GM23248 (cell line): Measurements from ENCODE around the gene CHMP3. TPM values are rescaled to one million over a fixed set of nuclear protein-coding genes. Genes with fewer than 3 reads are reported as not detected.

Source experiments
- DNase-seq: peaks from one replicate; pipeline ENCODE4 v3.0.0-alpha.2; 2015
- H2AFZ ChIP-seq: fragments of 200-600 bp; sonication (generic); 2 replicates; pipeline ENCODE4 v1.6.1; 2016; ENCODE audit warnings: antibody characterized with exemption
- H3F3A ChIP-seq: fragments of 200-600 bp; sonication (generic); 2 replicates; pipeline ENCODE4 v1.6.1; 2016; ENCODE audit warnings: mild to moderate bottlenecking, antibody characterized with exemption, mixed run types; ENCODE audit not compliant: insufficient read depth
- H3K27ac ChIP-seq: fragments of 200-600 bp; sonication (generic); 2 replicates; pipeline ENCODE4 v1.5.1; 2016; ENCODE audit warnings: mild to moderate bottlenecking
- H3K27me3 ChIP-seq: fragments of 200-600 bp; sonication (generic); replicated peaks from 2 replicates; pipeline ENCODE4 v1.6.1; 2016; ENCODE audit warnings: mild to moderate bottlenecking; ENCODE audit not compliant: insufficient read depth
- H3K36me3 ChIP-seq: fragments of 200-600 bp; sonication (generic); 2 replicates; pipeline ENCODE4 v1.6.1; 2016; ENCODE audit warnings: low read depth, mild to moderate bottlenecking
- H3K4me1 ChIP-seq: fragments of 200-600 bp; sonication (generic); 2 replicates; pipeline ENCODE4 v1.6.1; 2016; ENCODE audit warnings: mild to moderate bottlenecking; ENCODE audit not compliant: insufficient read depth
- H3K4me2 ChIP-seq: fragments of 200-600 bp; sonication (generic); one replicate; pipeline ENCODE4 v1.6.1; 2016; ENCODE audit warnings: mild to moderate bottlenecking; ENCODE audit not compliant: unreplicated experiment
- H3K4me3 ChIP-seq: fragments of 200-600 bp; sonication (generic); 2 replicates; pipeline ENCODE4 v1.5.1; 2016; ENCODE audit warnings: mild to moderate bottlenecking
- H3K79me2 ChIP-seq: fragments of 200-600 bp; sonication (generic); 2 replicates; pipeline ENCODE4 v1.6.1; 2016; ENCODE audit warnings: mild to moderate bottlenecking; ENCODE audit not compliant: insufficient read depth
- H3K9ac ChIP-seq: fragments of 200-600 bp; sonication (generic); 2 replicates; pipeline ENCODE4 v1.6.1; 2016; ENCODE audit warnings: mild to moderate bottlenecking
- H3K9me2 ChIP-seq: fragments of 200-600 bp; sonication (generic); 2 replicates; pipeline ENCODE4 v1.6.1; 2016; ENCODE audit warnings: mixed run types, mild to moderate bottlenecking, moderate library complexity; ENCODE audit not compliant: insufficient read depth
- H3K9me3 ChIP-seq: fragments of 200-600 bp; sonication (generic); one replicate; pipeline ENCODE4 v1.6.1; 2017; ENCODE audit warnings: low read depth
- H4K20me1 ChIP-seq: fragments of 200-600 bp; sonication (generic); 2 replicates; pipeline ENCODE4 v1.6.0; 2016; ENCODE audit not compliant: insufficient read depth
- EZH2 ChIP-seq: fragments of 200-600 bp; sonication (generic); IDR thresholded peaks from 2 replicates; pipeline ENCODE4 v1.6.1; 2018; ENCODE audit warnings: antibody characterized with exemption, mild to moderate bottlenecking; ENCODE audit not compliant: insufficient read depth, poor library complexity, severe bottlenecking
- EZH2phosphoT487 ChIP-seq: fragments of 200-600 bp; sonication (generic); IDR thresholded peaks from 2 replicates; pipeline ENCODE4 v1.6.1; 2018; ENCODE audit warnings: antibody characterized with exemption, moderate library complexity, mild to moderate bottlenecking, low read depth; ENCODE audit not compliant: insufficient read depth
- WGBS, 2 experiments: methylation state at CpG; one replicate each; pipeline ENCODE4 v1.1.6; 2015 to 2017; ENCODE audit warnings: low lambda C conversion rate in 2 of 2, low coverage in 1 of 2; ENCODE audit errors: missing lambda C conversion rate in 2 of 2; 5-methylcytosine and 5-hydroxymethylcytosine counted together
- in situ Hi-C: fragments of 300-500 bp; cut with MboI; formaldehyde crosslinking; loops from 2 replicates; pipeline ENCODE4 v1.15.0; 2020
- polyA plus RNA-seq: library from polyadenylated mRNA; unstranded; fragments of >200 nt; fragmentation: Nextera tagmentation; extraction: Ambion mirVana; gene quantifications from 2 replicates; pipeline ENCODE4 v1.2.1, GENCODE V29; 2016
- total RNA-seq: library from RNA; depleted of rRNA; stranded (reverse); fragments of >200 nt; shearing (Covaris generic); gene quantifications from 2 replicates; pipeline ENCODE4 v1.2.3, GENCODE V29; 2014

CHMP3 gene
- total and polyA plus RNA-seq, 2 experiments from 2014 or later: 74.5 to 81.2 TPM

DNA sequence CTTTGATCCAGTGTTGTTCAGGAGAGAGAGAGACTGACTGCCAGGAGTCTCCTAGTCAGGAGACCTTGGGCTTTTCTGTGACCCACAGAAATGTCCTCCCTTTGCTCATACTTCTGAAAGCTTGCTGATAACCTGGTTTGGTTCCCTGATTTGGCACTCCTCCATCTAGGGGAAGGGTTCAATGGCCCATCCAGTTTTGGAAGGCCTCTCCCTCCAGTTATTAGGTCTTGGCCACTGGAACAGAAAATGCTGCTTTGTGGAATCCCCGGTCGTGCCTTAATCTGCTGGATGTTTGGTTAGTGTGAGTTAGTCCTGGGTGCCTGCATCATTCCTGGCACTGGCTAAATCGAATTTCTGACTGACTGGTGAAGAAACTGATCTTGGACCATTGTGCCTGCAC is 86.3 kb downstream of the CHMP3 start:
- Histone ChIP-seq H3K79me2 (peaks cover 24% of the 10 kb centered on the region), H3K9me2 (no peaks in the 10 kb centered on the region), H2AFZ (no peak overlapping the region), H3K9me3 (no peaks in the 10 kb centered on the region), H3F3A (peaks cover 49% of the 10 kb centered on the region), H3K4me2 (peak overlapping the region; percentile 11), H3K4me1 (peaks cover 50% of the 10 kb centered on the region), H3K9ac (no peak overlapping the region; the same call in 1 of the 2 replicates), H3K4me3 (no peak overlapping the region), H4K20me1 (peaks cover 13% of the 10 kb centered on the region; the same call in 1 of the 2 replicates), H3K27ac (no peak overlapping the region), H3K27me3 (no peaks in the 10 kb centered on the region), H3K36me3 (peaks cover 69% of the 10 kb centered on the region)
- no peak for TF ChIP-seq EZH2phosphoT487
- no peak for TF ChIP-seq EZH2
- DNase-seq: no peak
- 65 to 67% methylated on average over 3 of the region's 3 CpGs for WGBS, 2 experiments
- in situ Hi-C loops: no loop called here

DNA sequence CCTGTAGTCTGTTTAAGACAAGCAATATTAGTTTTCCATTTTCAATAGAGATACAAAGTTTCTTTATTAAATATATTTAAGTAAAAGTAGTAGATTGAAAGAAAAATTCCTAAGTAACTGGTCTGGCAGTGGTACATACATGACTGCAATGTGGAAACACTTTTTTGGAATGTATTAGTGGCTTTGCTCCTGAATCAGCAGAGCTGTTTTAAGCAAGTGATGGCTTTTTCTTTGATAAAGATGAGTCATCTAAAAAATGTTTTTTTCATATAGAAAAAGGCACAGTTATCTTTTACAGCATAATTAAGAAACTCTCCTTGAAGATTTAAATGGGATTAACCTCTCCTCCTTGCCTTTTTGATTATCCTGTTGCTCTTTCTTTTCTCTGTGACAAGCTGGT is 87.2 kb downstream of the CHMP3 start:
- peak overlapping the region; percentile 56 for H3K27ac ChIP-seq
- peaks cover 42% of the 10 kb centered on the region for H3K4me1 ChIP-seq
- peaks cover 13% of the 10 kb centered on the region; the same call in 1 of the 2 replicates for H4K20me1 ChIP-seq
- H3K9me2 ChIP-seq: no peaks in the 10 kb centered on the region
- TF ChIP-seq EZH2 (no peak), EZH2phosphoT487 (no peak)
- H3K9me3 ChIP-seq: no peaks in the 10 kb centered on the region
- H3K36me3 ChIP-seq: peaks cover 68% of the 10 kb centered on the region
- peaks cover 30% of the 10 kb centered on the region for H3K79me2 ChIP-seq
- H3F3A ChIP-seq: peaks cover 46% of the 10 kb centered on the region
- H3K4me2 ChIP-seq: peak overlapping the region; percentile 61
- peak; percentile 84 for DNase-seq
- no peaks in the 10 kb centered on the region for H3K27me3 ChIP-seq
- in situ Hi-C loops: no loop called here
- H3K9ac ChIP-seq: 0 out of 2 replicates have a peak overlapping the region, but pooled peaks have one; percentile 3
- no peak overlapping the region for H3K4me3 ChIP-seq
- H2AFZ ChIP-seq: no peak overlapping the region

DNA sequence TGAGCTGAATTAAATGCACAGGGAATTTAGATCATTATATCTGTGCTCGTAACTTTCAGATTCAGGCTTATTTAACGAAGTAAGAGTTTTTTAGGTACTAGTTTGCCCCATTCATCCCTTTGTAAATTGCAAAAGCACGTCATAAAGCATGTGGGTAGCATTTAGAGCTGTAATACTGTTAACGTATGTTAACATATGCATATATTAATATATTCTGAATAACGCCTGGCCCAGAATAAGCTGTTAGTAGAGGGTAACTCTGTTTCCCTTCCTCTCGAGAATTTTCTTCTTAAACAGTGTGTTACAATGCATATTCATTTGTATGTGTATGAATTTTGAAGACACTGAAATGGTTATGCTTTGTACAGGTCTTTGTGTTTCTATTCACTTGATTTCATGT is 91.6 kb downstream of the CHMP3 start:
- no peaks in the 10 kb centered on the region for H3K27me3 ChIP-seq
- H3K36me3 ChIP-seq: peaks cover 75% of the 10 kb centered on the region
- peaks cover 15% of the 10 kb centered on the region for H3K4me1 ChIP-seq
- H3K9ac ChIP-seq: no peak overlapping the region
- peaks cover 11% of the 10 kb centered on the region; the same call in 1 of the 2 replicates for H4K20me1 ChIP-seq
- H3K27ac ChIP-seq: no peak overlapping the region
- H2AFZ ChIP-seq: no peak overlapping the region
- H3K79me2 ChIP-seq: peaks cover 71% of the 10 kb centered on the region
- TF ChIP-seq EZH2phosphoT487: no peak
- no peak for TF ChIP-seq EZH2
- 96 to 98% methylated on average over 6 of the region's 6 CpGs for WGBS, 2 experiments
- DNase-seq: no peak
- in situ Hi-C loops: no loop called here
- H3K4me3 ChIP-seq: no peak overlapping the region
- no peak overlapping the region for H3K4me2 ChIP-seq
- H3K9me3 ChIP-seq: no peaks in the 10 kb centered on the region
- H3F3A ChIP-seq: peaks cover 29% of the 10 kb centered on the region
- H3K9me2 ChIP-seq: no peaks in the 10 kb centered on the region

DNA sequence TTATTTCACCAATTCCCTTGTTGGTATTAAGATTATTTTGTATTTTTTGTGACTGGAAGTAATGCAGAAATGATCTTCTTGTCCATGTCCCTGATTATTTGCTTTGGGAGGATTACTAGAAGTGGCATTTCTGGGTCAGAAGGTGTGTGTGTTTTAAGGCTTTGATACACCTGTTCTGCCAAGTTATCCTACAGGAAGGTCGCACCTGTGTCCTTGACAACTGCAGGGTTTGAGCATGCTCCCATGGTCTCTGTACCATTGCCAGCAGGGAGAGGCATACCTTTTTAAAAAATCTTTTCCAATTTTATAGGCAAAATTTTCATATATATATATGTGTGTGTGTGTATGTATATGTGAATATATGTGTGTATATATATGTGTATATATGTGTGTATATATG is 92.4 kb downstream of the CHMP3 start:
- WGBS, 2 experiments: 90 to 100% methylated on average over 1 of the region's 1 CpG
- Histone ChIP-seq H3K4me1 (peaks cover 8% of the 10 kb centered on the region), H3K9ac (no peak overlapping the region), H3K27me3 (no peaks in the 10 kb centered on the region), H3K27ac (no peak overlapping the region), H3F3A (peaks cover 32% of the 10 kb centered on the region), H3K4me2 (no peak overlapping the region), H3K9me3 (no peaks in the 10 kb centered on the region), H3K9me2 (no peaks in the 10 kb centered on the region), H4K20me1 (peaks cover 6% of the 10 kb centered on the region; the same call in 1 of the 2 replicates), H3K4me3 (no peak overlapping the region), H3K79me2 (peaks cover 76% of the 10 kb centered on the region), H2AFZ (no peak overlapping the region), H3K36me3 (peaks cover 82% of the 10 kb centered on the region)
- TF ChIP-seq EZH2 (no peak), EZH2phosphoT487 (no peak)
- DNase-seq: no peak
- in situ Hi-C loops: no loop called here

DNA sequence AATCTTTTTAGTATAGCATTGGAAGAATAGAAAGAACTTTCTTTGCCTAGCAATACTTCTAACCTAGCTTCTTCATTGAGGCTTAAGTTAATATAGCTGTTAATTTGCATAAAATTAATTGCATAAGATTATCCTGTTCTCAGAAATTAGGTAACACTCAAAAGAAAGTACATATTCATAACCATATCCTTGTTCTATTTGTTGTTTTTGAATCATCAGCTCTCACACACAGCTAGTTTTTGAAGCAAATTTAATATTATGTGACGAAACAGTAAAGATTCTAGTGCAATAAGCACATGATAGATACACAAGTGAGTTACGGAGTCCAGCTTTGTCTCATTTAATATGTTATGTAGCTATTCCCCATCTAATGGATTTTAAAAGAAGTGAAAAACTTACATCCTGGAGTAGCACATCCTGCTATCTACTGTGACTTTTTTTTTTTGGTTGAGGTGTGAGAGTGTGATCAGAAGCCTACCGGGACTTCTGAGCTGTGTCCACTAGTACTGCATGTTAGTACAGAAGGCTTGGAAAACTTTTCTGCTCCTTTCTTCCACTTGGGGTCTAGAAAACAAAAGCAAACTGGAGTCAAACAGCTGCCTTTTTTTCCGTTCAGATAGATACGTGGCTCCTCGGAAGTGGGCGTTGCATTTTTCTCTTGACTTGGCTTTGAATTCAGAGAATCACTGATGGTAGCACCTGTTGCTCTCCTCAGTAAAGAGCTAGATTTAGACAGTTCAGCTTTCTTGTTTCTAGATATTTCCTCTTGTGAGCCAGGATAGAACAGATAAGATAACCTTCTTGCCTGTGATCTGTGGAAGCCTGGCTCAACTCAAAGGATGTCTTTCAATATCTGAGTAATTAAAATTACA is 94.8 kb downstream of the CHMP3 start:
- no peaks in the 10 kb centered on the region for H4K20me1 ChIP-seq
- TF ChIP-seq EZH2 (no peak), EZH2phosphoT487 (no peak)
- H3K9ac ChIP-seq: no peak overlapping the region
- peaks cover 20% of the 10 kb centered on the region; the same call in 1 of the 2 replicates for H3F3A ChIP-seq
- no peaks in the 10 kb centered on the region for H3K4me1 ChIP-seq
- in situ Hi-C loops: no loop called here
- DNase-seq: no peak
- no peaks in the 10 kb centered on the region for H3K9me2 ChIP-seq
- no peak overlapping the region for H3K4me3 ChIP-seq
- no peak overlapping the region for H3K4me2 ChIP-seq
- H3K9me3 ChIP-seq: no peaks in the 10 kb centered on the region
- H2AFZ ChIP-seq: no peak overlapping the region
- no peaks in the 10 kb centered on the region for H3K27me3 ChIP-seq
- H3K79me2 ChIP-seq: peaks cover 85% of the 10 kb centered on the region
- no peak overlapping the region for H3K27ac ChIP-seq
- H3K36me3 ChIP-seq: peaks cover 89% of the 10 kb centered on the region
- 92 to 94% methylated on average over 7 of the region's 7 CpGs for WGBS, 2 experiments
